Nucleus accumbens (tissue), 56 donors: Measurements from ENCODE around the gene SPAST.
"Not testable (repeated sequence)": the region's sequence is repeated elsewhere in the genome, so short reads cannot be mapped to it uniquely, and the experiment has no call there.

ENCODE experiments used
- DNase-seq, 56 donors: peaks; one replicate each; lab custom pipeline; 2025; lab: John Stamatoyannopoulos, UW

Gene SPAST

GRCh38 chr2:32124660-32125059 is 61.3 kb downstream of the SPAST start:
- DNase-seq: no peak

GRCh38 chr2:32128636-32129035 is 65.3 kb downstream of the SPAST start:
- no peak for DNase-seq

- DNase-seq: no peak
Observed at GRCh38 chr2:32129086-32129485, 65.7 kb downstream of the SPAST start.

- DNase-seq: no peak
Observed at GRCh38 chr2:32135409-32135808, 72.1 kb downstream of the SPAST start.

GRCh38 chr2:32136097-32136496 is 72.7 kb downstream of the SPAST start:
- DNase-seq: no peak

GRCh38 chr2:32151544-32151943 is 88.2 kb downstream of the SPAST start:
- not testable (repeated sequence) for DNase-seq

GRCh38 chr2:32159678-32160077 is 96.3 kb downstream of the SPAST start:
- DNase-seq: no peak

GRCh38 chr2:32161296-32161695 is 97.9 kb downstream of the SPAST start:
- no peak for DNase-seq

- DNase-seq: not testable (repeated sequence)
Observed at GRCh38 chr2:32164254-32164653, 100.9 kb downstream of the SPAST start.

GRCh38 chr2:32165027-32165347 is 101.6 kb downstream of the SPAST start:
- DNase-seq: not testable (repeated sequence)

GRCh38 chr2:32166115-32166574 is 102.8 kb downstream of the SPAST start:
- DNase-seq: no peak

GRCh38 chr2:32168513-32168912 is 105.2 kb downstream of the SPAST start:
- no peak for DNase-seq

GRCh38 chr2:32172870-32173269 is 109.5 kb downstream of the SPAST start:
- no peak for DNase-seq

GRCh38 chr2:32182667-32183066 is 119.3 kb downstream of the SPAST start:
- DNase-seq: no peak

GRCh38 chr2:32189011-32189410 is 125.7 kb downstream of the SPAST start:
- DNase-seq: no peak

- DNase-seq: no peak
Observed at GRCh38 chr2:32192418-32192817, 129.1 kb downstream of the SPAST start.

- DNase-seq: no peak
Observed at GRCh38 chr2:32200814-32201213, 137.5 kb downstream of the SPAST start.

GRCh38 chr2:32203428-32203827 is 140.1 kb downstream of the SPAST start:
- DNase-seq: not testable (repeated sequence)
